ENCODE data around the gene YJU2.
"Not testable (repeated sequence)": the region's sequence is repeated elsewhere in the genome, so short reads cannot be mapped to it uniquely, and the experiment has no call there.

Gene YJU2

GRCh38 chr19:4267901-4268815 lies 21.3 kb downstream of the YJU2 start:
- DNase-seq (ENCODE audit: low spot score), result no peak

- DNase-seq (ENCODE audit: low spot score), result no peak
Measured at GRCh38 chr19:4268816-4269430, 22.0 kb downstream of the YJU2 start.

- DNase-seq (ENCODE audit: low spot score), result no peak
Measured at GRCh38 chr19:4272894-4273293, 26.0 kb downstream of the YJU2 start.

- not testable (repeated sequence) for DNase-seq (ENCODE audit: low spot score)
Measured at GRCh38 chr19:4274321-4274686, 27.4 kb downstream of the YJU2 start.

GRCh38 chr19:4277191-4277696 lies 30.4 kb downstream of the YJU2 start:
- no peak for DNase-seq (ENCODE audit: low spot score)

- DNase-seq (ENCODE audit: low spot score), result no peak
Measured at GRCh38 chr19:4278010-4278409, 31.1 kb downstream of the YJU2 start.

GRCh38 chr19:4278419-4279266 lies 31.8 kb downstream of the YJU2 start, which contains the start of gene SHD:
SHD (plus strand) TSS chr19:4279266; CDS start chr19:4280064, 798 bp downstream.
- DNase-seq (ENCODE audit: low spot score), result no peak

- DNase-seq (ENCODE audit: low spot score), result no peak
Measured at GRCh38 chr19:4279267-4279529, 32.3 kb downstream of the YJU2 start.

- DNase-seq (ENCODE audit: low spot score), result no peak
Measured at GRCh38 chr19:4279530-4280422, 32.9 kb downstream of the YJU2 start.

- no peak for DNase-seq (ENCODE audit: low spot score)
Measured at GRCh38 chr19:4284176-4284958, 37.5 kb downstream of the YJU2 start.

- no peak for DNase-seq (ENCODE audit: low spot score)
Measured at GRCh38 chr19:4284974-4285373, 38.1 kb downstream of the YJU2 start.

GRCh38 chr19:4286141-4286540 lies 39.3 kb downstream of the YJU2 start:
- not testable (repeated sequence) for DNase-seq (ENCODE audit: low spot score)

GRCh38 chr19:4288091-4288777 lies 41.4 kb downstream of the YJU2 start:
- no peak for DNase-seq (ENCODE audit: low spot score)

GRCh38 chr19:4291184-4291732 lies 44.4 kb downstream of the YJU2 start:
- DNase-seq (ENCODE audit: low spot score), result no peak

- DNase-seq (ENCODE audit: low spot score), result no peak
Measured at GRCh38 chr19:4292515-4292914, 45.6 kb downstream of the YJU2 start.

- DNase-seq (ENCODE audit: low spot score), result no peak
Measured at GRCh38 chr19:4294389-4294788, 47.5 kb downstream of the YJU2 start.

- peak; percentile 85 for DNase-seq (ENCODE audit: low spot score)
Measured at GRCh38 chr19:4295972-4296771, 49.3 kb downstream of the YJU2 start.

GRCh38 chr19:4297901-4298809 lies 51.3 kb downstream of the YJU2 start:
- DNase-seq (ENCODE audit: low spot score), result no peak

All from Ammon's horn (tissue), 1 donor.